GM20000 (cell line): ENCODE results near the gene SIPA1L3.

Experiments used
- DNase-seq: peaks from one replicate; pipeline ENCODE4 v3.0.0; 2012; ENCODE audit warnings: low spot score
- TF ChIP-seq, protein P1 (sequence below): IDR thresholded peaks from 2 replicates; pipeline ENCODE4 v1.5.1; 2012; ENCODE audit warnings: mild to moderate bottlenecking, control low read depth; ENCODE audit errors: extremely low read depth, missing control alignments

Gene SIPA1L3

DNA sequence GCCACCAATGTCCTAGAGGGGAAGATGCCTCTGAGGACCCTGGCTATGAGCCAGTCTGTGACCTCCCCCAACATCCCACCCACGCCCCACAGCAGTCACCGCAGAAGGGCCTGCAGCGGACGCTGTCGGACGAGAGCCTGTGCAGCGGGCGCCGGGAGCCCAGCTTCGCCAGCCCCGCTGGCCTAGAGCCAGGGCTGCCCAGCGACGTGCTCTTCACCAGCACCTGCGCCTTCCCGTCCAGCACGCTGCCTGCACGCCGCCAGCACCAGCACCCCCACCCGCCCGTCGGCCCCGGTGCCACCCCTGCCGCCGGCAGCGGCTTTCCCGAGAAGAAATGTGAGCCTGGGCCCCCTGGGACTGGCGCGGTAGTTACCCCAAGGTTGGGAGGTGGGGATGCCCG is 286.4 kb downstream of the SIPA1L3 start:
- TF ChIP-seq, protein P1, sequence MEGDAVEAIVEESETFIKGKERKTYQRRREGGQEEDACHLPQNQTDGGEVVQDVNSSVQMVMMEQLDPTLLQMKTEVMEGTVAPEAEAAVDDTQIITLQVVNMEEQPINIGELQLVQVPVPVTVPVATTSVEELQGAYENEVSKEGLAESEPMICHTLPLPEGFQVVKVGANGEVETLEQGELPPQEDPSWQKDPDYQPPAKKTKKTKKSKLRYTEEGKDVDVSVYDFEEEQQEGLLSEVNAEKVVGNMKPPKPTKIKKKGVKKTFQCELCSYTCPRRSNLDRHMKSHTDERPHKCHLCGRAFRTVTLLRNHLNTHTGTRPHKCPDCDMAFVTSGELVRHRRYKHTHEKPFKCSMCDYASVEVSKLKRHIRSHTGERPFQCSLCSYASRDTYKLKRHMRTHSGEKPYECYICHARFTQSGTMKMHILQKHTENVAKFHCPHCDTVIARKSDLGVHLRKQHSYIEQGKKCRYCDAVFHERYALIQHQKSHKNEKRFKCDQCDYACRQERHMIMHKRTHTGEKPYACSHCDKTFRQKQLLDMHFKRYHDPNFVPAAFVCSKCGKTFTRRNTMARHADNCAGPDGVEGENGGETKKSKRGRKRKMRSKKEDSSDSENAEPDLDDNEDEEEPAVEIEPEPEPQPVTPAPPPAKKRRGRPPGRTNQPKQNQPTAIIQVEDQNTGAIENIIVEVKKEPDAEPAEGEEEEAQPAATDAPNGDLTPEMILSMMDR, result no peak
- DNase-seq, result no peak

DNA sequence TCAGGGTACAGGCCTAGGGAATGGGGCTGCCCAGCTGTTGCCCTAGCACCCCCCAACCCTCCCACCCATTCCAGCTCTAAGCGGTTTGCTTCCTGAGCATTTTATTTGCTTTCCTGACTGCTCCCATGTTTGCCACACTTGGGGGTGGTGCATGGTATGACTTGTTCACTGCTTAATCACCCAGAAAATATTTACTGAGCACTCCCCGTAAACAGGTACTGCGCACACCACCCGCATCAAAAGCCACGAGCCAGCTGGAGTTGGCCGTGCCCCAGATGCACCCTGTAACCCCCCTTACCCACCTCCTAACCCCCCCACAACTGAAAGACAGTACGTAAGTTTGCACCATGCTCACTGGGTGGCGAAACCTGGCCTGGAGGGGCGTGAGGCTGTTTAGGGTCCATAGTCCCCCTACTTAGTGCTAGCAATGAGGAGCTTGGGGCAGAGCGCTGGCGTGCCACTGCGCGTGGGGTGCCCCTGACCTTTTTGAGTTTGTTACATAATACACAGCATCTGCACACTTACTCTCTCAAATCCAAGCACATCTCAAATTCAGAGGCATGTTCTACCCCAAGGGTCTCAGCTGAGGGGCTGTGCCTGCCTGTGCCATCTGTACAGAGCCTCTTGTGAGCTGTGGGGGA is 287.2 kb downstream of the SIPA1L3 start:
- no peak for DNase-seq
- TF ChIP-seq, protein P1, result no peak

DNA sequence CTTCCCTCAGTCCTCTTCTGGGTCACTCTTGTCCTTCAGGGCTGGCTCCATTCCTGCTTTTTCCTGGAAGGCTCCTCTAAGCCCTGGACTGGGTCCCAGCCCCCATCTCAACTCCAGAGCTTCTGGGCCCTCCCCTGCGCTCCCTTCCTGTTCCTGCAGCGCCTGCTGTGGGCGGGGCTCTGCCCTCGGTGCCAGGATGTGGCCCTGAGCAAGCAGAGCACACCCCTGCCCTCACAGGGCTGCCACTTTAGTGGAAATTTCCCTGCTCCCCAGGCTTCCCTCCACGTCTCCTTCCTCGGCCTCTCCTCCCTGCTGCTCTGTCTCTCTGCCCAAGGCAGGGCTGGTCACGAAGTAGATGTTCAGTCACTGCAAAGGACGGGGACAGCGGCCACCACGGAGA is 288.2 kb downstream of the SIPA1L3 start:
- DNase-seq, result no peak
- TF ChIP-seq, protein P1, result no peak

DNA sequence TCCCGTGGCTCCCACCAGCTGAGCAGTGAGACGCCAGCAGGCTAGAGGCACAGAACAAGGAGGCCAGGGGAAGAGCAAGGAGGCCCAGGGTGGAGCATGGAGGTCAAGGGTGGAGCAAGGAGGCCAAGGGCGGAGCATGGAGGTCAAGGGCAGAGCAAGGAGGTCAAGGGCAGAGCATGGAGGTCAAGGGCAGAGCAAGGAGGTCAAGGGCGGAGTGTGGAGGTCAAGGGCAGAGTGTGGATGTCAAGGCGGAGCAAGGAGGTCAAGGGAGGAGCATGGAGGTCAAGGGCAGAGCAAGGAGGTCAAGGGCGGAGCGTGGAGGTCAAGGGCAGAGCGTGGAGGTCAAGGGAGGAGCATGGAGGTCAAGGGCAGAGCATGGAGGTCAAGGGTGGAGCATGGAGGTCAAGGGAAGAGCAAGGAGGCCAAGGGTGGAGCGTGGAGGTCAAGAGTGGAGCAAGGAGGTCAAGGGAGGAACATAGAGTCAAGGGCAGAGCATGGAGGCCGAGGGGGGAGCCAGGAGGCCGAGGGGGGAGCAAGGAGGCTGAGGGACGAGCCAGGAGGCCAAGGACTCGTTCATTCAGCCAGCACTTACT is 289.3 kb downstream of the SIPA1L3 start:
- no peak for DNase-seq
- TF ChIP-seq, protein P1, result no peak

DNA sequence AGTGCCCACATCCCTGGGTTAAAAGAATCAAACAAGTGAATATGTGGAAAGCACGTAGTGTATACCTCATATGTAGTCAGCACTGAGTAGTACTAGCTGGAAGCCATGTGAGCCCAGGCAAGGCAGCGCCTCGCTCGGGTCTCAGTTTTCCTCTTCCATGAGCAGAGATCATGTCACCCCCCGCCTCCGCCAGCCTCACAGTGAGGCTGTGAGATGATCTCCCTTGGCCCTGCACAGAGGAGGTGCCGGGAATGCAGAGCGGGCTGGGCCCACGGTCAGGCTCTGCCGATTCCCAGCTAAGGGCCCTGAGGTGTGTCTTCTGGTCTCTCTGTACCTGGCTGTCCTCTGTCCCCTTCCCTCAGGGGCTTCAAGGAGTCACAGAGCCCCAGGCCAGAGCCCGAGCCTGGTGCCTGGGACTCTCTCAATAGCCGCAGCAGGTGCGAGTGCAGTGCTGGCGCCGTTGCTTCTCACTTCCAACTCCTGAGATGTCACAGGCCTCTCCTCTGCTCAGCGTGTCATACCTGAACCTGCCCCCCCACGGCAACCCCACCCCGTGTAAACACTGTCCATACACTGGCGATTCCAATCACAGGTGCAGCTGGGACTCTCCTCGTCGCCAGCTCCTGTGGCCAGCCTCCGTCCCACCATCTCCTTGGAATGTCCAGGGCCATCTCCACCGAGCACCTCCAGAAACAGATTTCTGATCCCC is 290.1 kb downstream of the SIPA1L3 start:
- TF ChIP-seq, protein P1, result no peak
- DNase-seq, result no peak

DNA sequence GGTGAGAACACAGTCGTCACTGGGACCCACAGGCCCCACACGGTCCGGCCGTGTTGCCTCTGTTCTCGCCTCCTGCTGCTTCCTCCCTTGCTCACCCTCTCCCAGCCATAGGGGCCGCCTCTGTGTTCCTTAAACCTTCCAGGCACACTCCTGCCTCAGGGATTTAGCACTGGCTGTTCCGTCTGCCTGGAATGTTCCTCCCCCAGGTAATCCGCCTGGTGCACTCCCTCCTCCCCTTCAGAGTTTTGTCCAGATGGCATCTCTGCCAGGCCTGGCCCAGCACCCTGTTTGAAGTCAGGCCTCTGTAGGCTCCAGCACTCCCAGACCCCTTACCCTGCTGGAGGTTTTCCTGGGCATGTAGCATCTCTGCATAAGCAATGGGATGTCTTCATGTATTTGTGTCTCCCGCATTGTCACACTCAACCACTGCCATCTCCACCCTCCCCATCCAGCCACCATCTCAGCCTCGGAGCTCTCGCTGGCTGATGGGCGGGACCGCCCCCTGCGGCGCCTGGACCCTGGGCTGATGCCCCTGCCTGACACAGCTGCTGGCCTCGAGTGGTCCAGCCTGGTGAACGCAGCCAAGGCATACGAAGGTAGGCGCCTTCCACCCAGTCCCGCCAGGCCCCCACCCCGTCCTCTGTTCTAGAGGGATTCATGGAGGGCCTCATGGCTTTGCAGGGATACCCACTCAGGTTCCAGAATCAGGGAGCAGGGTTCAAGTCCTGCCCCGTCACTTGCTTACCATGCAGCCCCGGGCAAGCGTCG is 291.1 kb downstream of the SIPA1L3 start:
- TF ChIP-seq, protein P1, result no peak
- no peak for DNase-seq
